Stomach (tissue), 9 donors: ENCODE data around the gene ZDHHC3. TPM values are rescaled to one million over a fixed set of nuclear protein-coding genes. Genes with fewer than 3 reads are reported as not detected.

Experiments used
- DNase-seq, 2 donors: peaks; one replicate each; pipeline versions ENCODE4 v3.0.0 to v3.0.0-alpha.2; 2013 to 2019
- H3K27ac ChIP-seq, 5 donors: fragments of 200-600 bp in 4 of 5; sonication (generic) in 4 of 5; one replicate each; pipeline ENCODE4 v1.5.1; 2013 to 2019; ENCODE audit warnings: mild to moderate bottlenecking in 1 of 5, moderate library complexity in 1 of 5
- H3K27me3 ChIP-seq, 3 donors: fragments of 200-600 bp; sonication (generic); one replicate each; pipeline ENCODE4 v1.5.1; 2017 to 2019; ENCODE audit warnings: mixed run types in 1 of 3
- H3K36me3 ChIP-seq, 4 donors: fragments of 200-600 bp; sonication (generic); 1 replicate in 3 of 4; 2 replicates in 1 of 4; pipeline ENCODE4 v1.5.1; 2016 to 2019
- H3K4me1 ChIP-seq, 4 donors: fragments of 200-600 bp; sonication (generic); one replicate each; pipeline ENCODE4 v1.5.1; 2016 to 2019
- H3K4me3 ChIP-seq, 4 donors: fragments of 200-600 bp; sonication (generic) in 3 of 4; one replicate each; pipeline ENCODE4 v1.5.1; 2016 to 2019; ENCODE audit warnings: mild to moderate bottlenecking in 1 of 4
- H3K9me3 ChIP-seq, 4 donors: fragments of 200-600 bp; sonication (generic); one replicate each; pipeline ENCODE4 v1.5.1; 2016 to 2019
- CTCF ChIP-seq, 7 experiments: fragments of 450-650 bp in 4 of 7; fragments of 200-600 bp in 3 of 7; sonication (generic) in 3 of 7; IDR thresholded peaks; one replicate each; pipeline ENCODE4 v1.5.1; 2016 to 2019; ENCODE audit warnings: antibody characterized with exemption in 7 of 7, control low read depth in 2 of 7, mild to moderate bottlenecking in 1 of 7
- EP300 ChIP-seq: sonication (generic); formaldehyde crosslinking; IDR thresholded peaks from one replicate; pipeline ENCODE4 v1.6.1; 2017; ENCODE audit warnings: antibody characterized with exemption
- POLR2A ChIP-seq, 4 donors: fragments of 450-650 bp; IDR thresholded peaks; one replicate each; pipeline ENCODE4 v1.6.1; 2016; ENCODE audit warnings: antibody characterized with exemption in 4 of 4, control low read depth in 2 of 4, mild to moderate bottlenecking in 1 of 4, moderate library complexity in 1 of 4
- POLR2AphosphoS5 ChIP-seq, 3 donors: sonication (generic); formaldehyde crosslinking; IDR thresholded peaks; one replicate each; pipeline ENCODE4 v1.6.1; 2016; ENCODE audit warnings: antibody characterized with exemption in 3 of 3
- WGBS, 5 donors: extraction: QIAGEN DNeasy Blood & Tissue Kit in 3 of 5; methylation state at CpG; one replicate each; pipeline versions ENCODE4 v1.1.5 to v1.1.7; 2013 to 2018; 5-methylcytosine and 5-hydroxymethylcytosine counted together
- intact Hi-C: fragments of 100-400 bp; cut with DNase I; formaldehyde crosslinking; loops from one replicate; pipeline ENCODE4 v1.15.1; 2023; ENCODE audit warnings: low total_unique reads
- polyA plus RNA-seq, 3 donors: library from polyadenylated mRNA; stranded (reverse); fragments of 200-250 nt; gene quantifications; one replicate each; pipeline ENCODE4 v1.2.3, GENCODE V29; 2013
- total RNA-seq, 5 donors: library from RNA; depleted of rRNA; stranded (reverse); fragments of >200 nt; gene quantifications; one replicate each; pipeline versions ENCODE4 v1.1.0 to v1.2.3, GENCODE V29; 2014 to 2016
- donor health status: healthy with polysubstance abuse.
- donor health status: Bipolar disorder and iron deficiency.
- donor health status: healthy.

Gene ZDHHC3
- total and polyA plus RNA-seq, 8 donors, result 29.8 to 140 (median 77.6) TPM

- Histone ChIP-seq H3K9me3 (no peaks in the 10 kb centered on the region), H3K4me3 (no peak overlapping the region), H3K27ac (no peak overlapping the region), H3K27me3 (peaks cover 0 to 7% (median under 1%) of the 10 kb centered on the region in 3 donors), H3K36me3 (peaks cover 0 to 35% (median 19%) of the 10 kb centered on the region in 4 donors), H3K4me1 (no peaks in the 10 kb centered on the region)
- intact Hi-C loops, result loop anchor here (5.0 kb wide), 1 partner anchor 383 kb away; no protein-coding TSS in a partner anchor
- WGBS, 5 donors, result 47 to 66% (median 53%) methylated on average over 4 of the region's 4 CpGs
- TF ChIP-seq EP300, result no peak
- no peak for TF ChIP-seq POLR2A (IDR thresholded peaks at IDR 0.05)
- TF ChIP-seq CTCF (IDR thresholded peaks at IDR 0.05), result peak in 1 of 7 experiments; percentile 14
- no peak for TF ChIP-seq POLR2AphosphoS5 (IDR thresholded peaks at IDR 0.05)
- DNase-seq, result peak in 1 of 2 donors; percentile 19
These were observed 61.0 kb downstream of the ZDHHC3 start for GRCh38 chr3:44914936-44915335.

- H3K4me1 ChIP-seq, result no peaks in the 10 kb centered on the region
- 25 to 33% (median 28%) methylated on average over 4 of the region's 4 CpGs for WGBS, 5 donors
- no peak overlapping the region for H3K27ac ChIP-seq
- H3K9me3 ChIP-seq, result peaks cover 0 to 5% (median 0%) of the 10 kb centered on the region in 4 donors
- intact Hi-C loops, result loop anchor here (5.0 kb wide), 1 partner anchor 382 kb away; no protein-coding TSS in a partner anchor
- peaks cover 0 to 28% (median 19%) of the 10 kb centered on the region in 4 donors for H3K36me3 ChIP-seq
- H3K4me3 ChIP-seq, result no peak overlapping the region
- TF ChIP-seq POLR2A (IDR thresholded peaks at IDR 0.05) (no peak), EP300 (no peak), CTCF (IDR thresholded peaks at IDR 0.05) (peak in 5 of 7 experiments; percentile 55 to 75 (median 61)), POLR2AphosphoS5 (IDR thresholded peaks at IDR 0.05) (peak in 1 of 3 donors; percentile 65)
- DNase-seq, result peak; percentile 75 to 86
- H3K27me3 ChIP-seq, result peaks cover 0 to 9% (median 4%) of the 10 kb centered on the region in 3 donors
These were observed 62.0 kb downstream of the ZDHHC3 start for GRCh38 chr3:44913868-44914468.

GRCh38 chr3:44910693-44911092 lies 65.3 kb downstream of the ZDHHC3 start:
- DNase-seq, result no peak
- Histone ChIP-seq H3K4me1 (no peaks in the 10 kb centered on the region), H3K4me3 (no peak overlapping the region), H3K9me3 (peaks cover 0 to 8% (median 0%) of the 10 kb centered on the region in 4 donors), H3K36me3 (no peaks in the 10 kb centered on the region), H3K27me3 (peaks cover 0 to 16% (median 4%) of the 10 kb centered on the region in 3 donors), H3K27ac (no peak overlapping the region)
- intact Hi-C loops, result loop anchor here (5.0 kb wide), 1 partner anchor 378 kb away; no protein-coding TSS in a partner anchor
- 94 to 97% (median 95%) methylated on average over 3 of the region's 3 CpGs for WGBS, 5 donors
- TF ChIP-seq POLR2A (IDR thresholded peaks at IDR 0.05) (no peak), EP300 (no peak), POLR2AphosphoS5 (IDR thresholded peaks at IDR 0.05) (no peak), CTCF (IDR thresholded peaks at IDR 0.05) (no peak)

- H3K4me3 ChIP-seq, result no peak overlapping the region
- no peaks in the 10 kb centered on the region for H3K36me3 ChIP-seq
- intact Hi-C loops, result no loop called here
- H3K4me1 ChIP-seq, result no peaks in the 10 kb centered on the region
- peaks cover 0 to 18% (median 4%) of the 10 kb centered on the region in 3 donors for H3K27me3 ChIP-seq
- no peak for TF ChIP-seq POLR2AphosphoS5 (IDR thresholded peaks at IDR 0.05)
- H3K9me3 ChIP-seq, result peaks cover 0 to 8% (median 0%) of the 10 kb centered on the region in 4 donors
- DNase-seq, result no peak
- H3K27ac ChIP-seq, result no peak overlapping the region
- whole genome bisulfite sequencing, 5 donors, result 18 to 53% (median 20%) methylated on average over 2 of the region's 2 CpGs
These were observed 66.9 kb downstream of the ZDHHC3 start for GRCh38 chr3:44909063-44909462.

- no peak for TF ChIP-seq EP300
- TF ChIP-seq CTCF (IDR thresholded peaks at IDR 0.05), result no peak
- TF ChIP-seq POLR2AphosphoS5 (IDR thresholded peaks at IDR 0.05), result no peak
- no peak for TF ChIP-seq POLR2A (IDR thresholded peaks at IDR 0.05)
- H3K27me3 ChIP-seq, result peaks cover 0 to 18% (median 4%) of the 10 kb centered on the region in 3 donors
- WGBS, 5 donors, result 74 to 86% (median 76%) methylated on average over 4 of the region's 4 CpGs
- intact Hi-C loops, result no loop called here
- H3K4me1 ChIP-seq, result no peaks in the 10 kb centered on the region
- H3K36me3 ChIP-seq, result no peaks in the 10 kb centered on the region
- no peak overlapping the region for H3K4me3 ChIP-seq
- H3K9me3 ChIP-seq, result peaks cover 0 to 8% (median 0%) of the 10 kb centered on the region in 4 donors
- no peak overlapping the region for H3K27ac ChIP-seq
- no peak for DNase-seq
These were observed 68.4 kb downstream of the ZDHHC3 start for GRCh38 chr3:44907612-44908011.
